K562 (cell line): ENCODE data around the gene SLC35G2. TPM values are rescaled to one million over a fixed set of nuclear protein-coding genes. Genes with fewer than 3 reads are reported as not detected.

Source experiments
- ESRRA ChIP-seq: fragments of 450-650 bp; IDR thresholded peaks from 2 replicates; pipeline ENCODE4 v1.6.1; 2014; ENCODE audit warnings: low read depth, mild to moderate bottlenecking, moderate library complexity, borderline replicate concordance
- FOXJ2 ChIP-seq: fragments of 200-800 bp; sonication (Bioruptor generic); IDR thresholded peaks from 2 replicates; pipeline ENCODE4 v1.6.1; 2016; ENCODE audit warnings: missing genetic modification characterization, missing compliant biosample characterization
- HIVEP1 ChIP-seq: fragments of 250-450 bp; sonication (Bioruptor Pico); IDR thresholded peaks from 2 replicates; pipeline ENCODE4 v1.4.0; 2020; ENCODE audit warnings: mild to moderate bottlenecking
- HLTF ChIP-seq: fragments of 450-650 bp; IDR thresholded peaks from 2 replicates; pipeline ENCODE4 v1.6.1; 2016
- NFATC3 ChIP-seq: fragments of 450-650 bp; IDR thresholded peaks from 2 replicates; pipeline ENCODE4 v1.6.1; 2017; ENCODE audit warnings: mild to moderate bottlenecking
- NR2C1 ChIP-seq, 2 experiments: fragments of 450-650 bp; IDR thresholded peaks; 2 replicates each; pipeline ENCODE4 v1.6.1; 2017; ENCODE audit warnings: mild to moderate bottlenecking in 2 of 2, antibody characterized with exemption in 1 of 2, inconsistent platforms in 1 of 2, missing compliant biosample characterization in 1 of 2, missing genetic modification characterization in 1 of 2
- NRF1 ChIP-seq, 2 experiments: fragments of 450-650 bp; IDR thresholded peaks in 1 of 2; conservative IDR thresholded peaks in 1 of 2; 2 replicates each; pipeline ENCODE4 v1.6.1; 2014; ENCODE audit warnings: mild to moderate bottlenecking in 2 of 2
- PHF20 ChIP-seq: fragments of 450-650 bp; IDR thresholded peaks from 2 replicates; pipeline ENCODE4 v1.6.1; 2018; ENCODE audit not compliant: partially characterized antibody
- RBM17 ChIP-seq: fragments of 200-400 bp; formaldehyde crosslinking; IDR thresholded peaks from 2 replicates; pipeline ENCODE4 v1.6.1; 2017; ENCODE audit warnings: low read depth, mild to moderate bottlenecking, low read length, borderline replicate concordance
- SMARCC2 ChIP-seq: fragments of 450-650 bp; IDR thresholded peaks from 2 replicates; pipeline ENCODE4 v1.6.1; 2017; ENCODE audit warnings: antibody characterized with exemption, moderate library complexity, mild to moderate bottlenecking, low read depth
- SREBF1 ChIP-seq: fragments of 150-350 bp; IDR thresholded peaks from 2 replicates; pipeline ENCODE4 v1.6.1; 2014; ENCODE audit warnings: antibody characterized with exemption, low read depth, low read length, borderline replicate concordance
- TEAD2 ChIP-seq: fragments of 450-650 bp; IDR thresholded peaks from 2 replicates; pipeline ENCODE4 v1.6.1; 2016; ENCODE audit warnings: missing genetic modification characterization, control low read depth, missing compliant biosample characterization
- TOE1 ChIP-seq, 2 experiments: fragments of 450-650 bp in 1 of 2; sonication (generic) in 1 of 2; formaldehyde crosslinking in 1 of 2; IDR thresholded peaks; 2 replicates each; pipeline versions ENCODE4 v1.7.1 to v1.8.0; 2016 to 2022; ENCODE audit warnings: borderline replicate concordance in 2 of 2, mild to moderate bottlenecking in 2 of 2, antibody characterized with exemption in 1 of 2, inconsistent platforms in 1 of 2, low read depth in 1 of 2, missing genetic modification reagents in 1 of 2, moderate library complexity in 1 of 2
- ZNF140 ChIP-seq: fragments of 250-450 bp; sonication (Bioruptor Pico); IDR thresholded peaks from 2 replicates; pipeline ENCODE4 v1.8.0; 2021; ENCODE audit warnings: moderate library complexity, mild to moderate bottlenecking, inconsistent platforms
- ZNF551 ChIP-seq: fragments of 250-450 bp; sonication (Bioruptor Pico); IDR thresholded peaks from 2 replicates; pipeline ENCODE4 v1.5.0; 2021; ENCODE audit warnings: mild to moderate bottlenecking, moderate library complexity
- ZSCAN32 ChIP-seq: fragments of 450-650 bp; formaldehyde crosslinking; IDR thresholded peaks from 2 replicates; pipeline ENCODE4 v1.4.0; 2020; ENCODE audit warnings: mild to moderate bottlenecking, moderate library complexity
- polyA plus RNA-seq, 8 experiments: library from polyadenylated mRNA; depleted of rRNA in 4 of 8; stranded (reverse) in 5 of 8; unstranded in 3 of 8; fragments of >200 nt; fragmentation: Nextera tagmentation in 2 of 8; fragmentation: Illumina TruSeq in 1 of 8; extraction: Ambion mirVana in 2 of 8; extraction: Trizol in 1 of 8; gene quantifications; 2 replicates each; pipeline versions ENCODE4 v1.2.1 to v1.2.3, GENCODE V29; 2011 to 2014; ENCODE audit warnings: inconsistent platforms in 1 of 8, missing spikeins in 1 of 8
- total RNA-seq, 7 experiments: library from RNA; depleted of rRNA in 6 of 7; stranded (reverse); fragments of >200 nt in 6 of 7; fragmentation: Illumina TruSeq in 2 of 7; extraction: Trizol in 2 of 7; gene quantifications; 2 replicates each; pipeline versions ENCODE4 v1.2.1 to v1.2.3, GENCODE V29; 2011 to 2021; ENCODE audit warnings: low replicate concordance in 1 of 7
- TF ChIP-seq, protein P1 (sequence below): fragments of 250-450 bp; sonication (Bioruptor Pico); IDR thresholded peaks from 2 replicates; pipeline ENCODE4 v1.4.0; 2020; ENCODE audit warnings: mild to moderate bottlenecking, moderate library complexity, borderline replicate concordance
- TF ChIP-seq, protein P2 (sequence below): fragments of 250-450 bp; sonication (Bioruptor Pico); IDR thresholded peaks from 2 replicates; pipeline ENCODE4 v1.5.0; 2020; ENCODE audit warnings: mild to moderate bottlenecking

SLC35G2 gene
- total and polyA plus RNA-seq, 9 of the 15 experiments (the other 6 are each of a cell fraction or from before 2014, with no cell fraction given) = 2.6 to 5.9 (median 3.2) TPM

DNA sequence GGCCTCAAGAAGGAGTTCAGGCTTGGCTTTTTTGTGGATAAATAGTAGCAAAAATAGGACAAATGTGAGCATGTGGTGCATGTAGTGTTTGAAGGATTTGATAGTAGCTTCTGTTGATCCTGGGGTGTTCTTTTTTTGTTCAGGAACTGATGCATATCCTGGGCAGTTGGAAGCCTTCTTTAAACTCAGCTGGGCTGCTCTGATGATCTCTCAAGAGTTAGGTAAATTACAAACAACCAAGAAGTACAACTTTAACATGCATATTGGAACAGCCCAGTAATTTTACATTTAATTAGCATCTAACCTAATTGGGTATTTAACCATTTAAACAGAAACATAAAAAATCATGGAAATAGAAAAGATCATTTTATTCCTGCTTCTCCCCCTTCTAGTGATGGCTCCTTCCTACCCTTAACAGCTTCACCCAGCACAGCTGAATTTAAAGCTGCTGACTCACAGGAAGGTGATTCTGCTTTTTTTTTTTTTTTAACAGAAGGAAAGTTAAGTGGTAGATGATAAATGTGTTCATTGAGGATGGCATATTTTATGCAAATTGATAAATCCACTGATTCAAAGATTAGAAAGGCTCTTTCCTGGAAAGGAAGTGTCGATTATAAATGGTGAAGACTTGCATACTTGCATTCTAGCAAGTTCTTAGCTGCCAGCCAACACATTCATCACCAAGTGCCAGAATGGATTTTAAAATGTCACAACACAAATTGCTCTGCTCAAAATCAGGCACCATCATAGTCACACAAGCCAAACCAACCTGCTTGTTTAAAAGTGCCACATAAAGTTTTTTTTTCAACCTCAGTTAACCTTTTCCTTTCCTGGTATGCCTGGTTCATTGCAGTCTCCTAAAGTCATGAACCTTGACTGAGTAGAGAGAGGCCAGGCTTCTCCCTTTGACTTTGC lies 20.0 kb downstream of the SLC35G2 start (continued):
- TF ChIP-seq, protein P1, sequence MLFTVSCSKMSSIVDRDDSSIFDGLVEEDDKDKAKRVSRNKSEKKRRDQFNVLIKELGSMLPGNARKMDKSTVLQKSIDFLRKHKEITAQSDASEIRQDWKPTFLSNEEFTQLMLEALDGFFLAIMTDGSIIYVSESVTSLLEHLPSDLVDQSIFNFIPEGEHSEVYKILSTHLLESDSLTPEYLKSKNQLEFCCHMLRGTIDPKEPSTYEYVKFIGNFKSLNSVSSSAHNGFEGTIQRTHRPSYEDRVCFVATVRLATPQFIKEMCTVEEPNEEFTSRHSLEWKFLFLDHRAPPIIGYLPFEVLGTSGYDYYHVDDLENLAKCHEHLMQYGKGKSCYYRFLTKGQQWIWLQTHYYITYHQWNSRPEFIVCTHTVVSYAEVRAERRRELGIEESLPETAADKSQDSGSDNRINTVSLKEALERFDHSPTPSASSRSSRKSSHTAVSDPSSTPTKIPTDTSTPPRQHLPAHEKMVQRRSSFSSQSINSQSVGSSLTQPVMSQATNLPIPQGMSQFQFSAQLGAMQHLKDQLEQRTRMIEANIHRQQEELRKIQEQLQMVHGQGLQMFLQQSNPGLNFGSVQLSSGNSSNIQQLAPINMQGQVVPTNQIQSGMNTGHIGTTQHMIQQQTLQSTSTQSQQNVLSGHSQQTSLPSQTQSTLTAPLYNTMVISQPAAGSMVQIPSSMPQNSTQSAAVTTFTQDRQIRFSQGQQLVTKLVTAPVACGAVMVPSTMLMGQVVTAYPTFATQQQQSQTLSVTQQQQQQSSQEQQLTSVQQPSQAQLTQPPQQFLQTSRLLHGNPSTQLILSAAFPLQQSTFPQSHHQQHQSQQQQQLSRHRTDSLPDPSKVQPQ (CRISPR knock-in tag) = no peak
- TF ChIP-seq ESRRA (no peak), PHF20 (no peak), TEAD2 (tag) (no peak), RBM17 (no peak), NRF1 (conservative IDR thresholded peaks at IDR 0.05 in 1 of 2, IDR thresholded peaks at IDR 0.05 in 1 of 2) (no peak), ZSCAN32 (no peak), ZNF551 (CRISPR knock-in tag) (no peak), NR2C1 (IDR thresholded peaks at IDR 0.05) (no peak), NR2C1 (tag; IDR thresholded peaks at IDR 0.05) (no peak), NFATC3 (no peak), ZNF140 (CRISPR knock-in tag) (no peak), SREBF1 (no peak), FOXJ2 (tag) (no peak), HLTF (no peak), TOE1 (IDR thresholded peaks at IDR 0.05; ENCODE audit: borderline replicate concordance) (no peak), TOE1 (CRISPR knock-in tag; IDR thresholded peaks at IDR 0.05; ENCODE audit: borderline replicate concordance, low read depth) (no peak), SMARCC2 (no peak; the same call in 1 of the 2 replicates), HIVEP1 (CRISPR knock-in tag) (no peak)
- TF ChIP-seq, protein P2, sequence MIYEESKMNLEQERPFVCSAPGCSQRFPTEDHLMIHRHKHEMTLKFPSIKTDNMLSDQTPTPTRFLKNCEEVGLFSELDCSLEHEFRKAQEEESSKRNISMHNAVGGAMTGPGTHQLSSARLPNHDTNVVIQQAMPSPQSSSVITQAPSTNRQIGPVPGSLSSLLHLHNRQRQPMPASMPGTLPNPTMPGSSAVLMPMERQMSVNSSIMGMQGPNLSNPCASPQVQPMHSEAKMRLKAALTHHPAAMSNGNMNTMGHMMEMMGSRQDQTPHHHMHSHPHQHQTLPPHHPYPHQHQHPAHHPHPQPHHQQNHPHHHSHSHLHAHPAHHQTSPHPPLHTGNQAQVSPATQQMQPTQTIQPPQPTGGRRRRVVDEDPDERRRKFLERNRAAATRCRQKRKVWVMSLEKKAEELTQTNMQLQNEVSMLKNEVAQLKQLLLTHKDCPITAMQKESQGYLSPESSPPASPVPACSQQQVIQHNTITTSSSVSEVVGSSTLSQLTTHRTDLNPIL (CRISPR knock-in tag) = no peak
